Activated effector memory CD4-positive, alpha-beta T cell treated with Interleukin-2 at 50 U/mL for 16 hours (primary cell): ENCODE measurements around the gene AGBL4.

Experiments
- DNase-seq: peaks from one replicate; pipeline ENCODE4 v3.0.0-alpha.2; 2020

AGBL4 gene

GRCh38 chr1:48695161-48695560 is 1328.6 kb downstream of the AGBL4 start:
- no peak for DNase-seq

DNA sequence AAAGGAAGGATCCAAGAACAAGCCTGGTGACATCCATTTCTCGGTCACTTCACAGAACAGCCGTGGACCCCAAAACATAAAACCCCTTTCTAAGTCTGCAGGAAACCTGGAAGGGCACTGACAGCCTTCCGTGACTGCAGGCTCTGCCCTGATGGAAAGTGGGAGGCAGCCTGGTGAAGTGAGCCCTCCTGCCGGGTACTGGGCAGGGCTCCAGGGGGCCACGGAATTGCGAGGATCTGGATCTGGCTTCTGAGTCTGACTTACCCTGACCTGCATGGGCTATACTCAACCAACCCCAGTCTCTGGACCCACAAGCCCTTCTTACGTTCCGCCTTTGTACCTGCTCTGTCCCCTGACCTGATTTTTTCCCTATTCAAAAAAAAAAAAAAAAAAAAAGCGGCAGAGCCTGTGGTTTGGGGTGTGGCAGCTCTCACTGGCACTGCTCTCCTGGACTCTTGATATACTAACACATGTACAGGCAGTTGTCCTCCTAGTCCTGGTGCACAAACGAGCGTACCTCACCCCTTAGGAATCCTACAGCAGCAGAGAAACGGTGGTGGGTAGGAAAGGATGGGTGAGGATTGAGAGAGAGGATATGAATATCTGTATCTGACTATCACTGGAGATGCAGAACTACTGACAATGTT is 1330.0 kb downstream of the AGBL4 start:
- DNase-seq, result no peak

DNA sequence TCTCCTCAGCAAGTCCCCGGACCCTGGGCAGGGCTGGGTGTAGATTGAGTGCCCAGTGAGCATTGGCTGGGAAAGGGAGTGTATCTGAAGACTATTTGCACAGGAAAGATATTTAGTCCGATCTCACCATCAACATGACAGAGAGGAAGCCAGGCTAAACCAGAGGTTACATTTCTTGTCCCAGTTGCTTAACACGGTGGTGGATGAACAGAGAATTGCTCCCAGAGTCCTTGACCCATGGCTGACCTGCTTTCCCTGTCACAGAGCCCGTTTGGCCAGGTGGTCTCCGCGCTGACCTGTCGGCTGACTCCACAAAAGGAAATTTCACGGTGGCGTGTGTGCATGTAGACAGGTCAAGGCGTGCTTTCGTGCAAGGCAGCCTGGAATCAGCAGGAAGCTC is 1330.6 kb downstream of the AGBL4 start:
- no peak for DNase-seq

GRCh38 chr1:48692235-48692634 is 1331.5 kb downstream of the AGBL4 start:
- no peak for DNase-seq

- DNase-seq, result no peak
These were observed 1332.2 kb downstream of the AGBL4 start for GRCh38 chr1:48691429-48692001.

DNA sequence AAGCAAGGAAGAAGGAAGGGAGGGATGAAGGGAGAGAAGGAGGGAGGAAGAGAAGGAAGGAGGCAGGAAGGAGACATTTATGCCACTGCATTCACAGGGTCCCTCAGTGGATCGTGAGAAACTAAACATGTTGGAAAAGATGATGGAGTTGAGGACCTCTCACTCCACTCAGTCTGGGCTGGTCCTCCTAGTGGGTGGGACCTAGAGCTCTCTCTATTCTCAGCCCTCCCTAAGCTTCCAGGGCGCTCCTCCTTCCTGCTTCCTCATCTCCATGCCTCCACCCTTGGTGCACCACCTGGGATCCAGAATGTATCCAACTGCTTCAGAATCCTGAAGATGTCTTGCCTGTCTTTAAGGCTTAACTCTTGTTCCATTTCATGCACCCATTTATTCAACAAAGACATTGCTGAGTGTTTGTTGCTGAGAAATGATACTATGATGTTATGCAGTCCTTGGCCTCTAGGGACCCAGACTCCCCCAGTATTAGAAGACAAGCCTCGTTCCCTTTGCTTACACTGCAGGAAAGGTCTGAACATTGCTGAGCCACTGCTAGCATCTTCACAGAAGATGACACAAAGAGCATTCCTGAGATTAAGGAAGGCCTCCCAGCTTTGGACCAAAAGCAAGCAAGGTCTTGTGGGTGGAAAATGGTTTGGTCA is 1335.5 kb downstream of the AGBL4 start:
- DNase-seq, result no peak

GRCh38 chr1:48687282-48688045 is 1336.3 kb downstream of the AGBL4 start:
- no peak for DNase-seq

DNA sequence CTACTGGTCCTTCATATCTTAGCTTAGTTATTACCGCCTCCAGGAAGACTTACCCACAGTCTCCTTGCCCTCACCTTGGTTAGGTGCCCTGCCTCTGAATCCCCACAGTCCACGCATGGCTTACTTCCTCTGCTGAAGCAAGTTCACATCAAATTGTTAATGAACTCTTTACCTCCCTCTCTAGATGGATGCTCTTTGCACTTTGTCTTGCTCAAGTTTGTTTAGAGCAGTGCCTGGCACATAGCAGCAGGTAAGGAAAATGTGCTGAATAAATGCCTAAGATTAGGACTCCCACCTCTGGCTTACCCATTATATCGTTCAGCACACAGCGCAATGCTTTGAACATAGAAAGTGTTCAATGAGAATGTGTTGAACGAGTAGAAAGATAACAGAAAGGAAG is 1337.6 kb downstream of the AGBL4 start:
- DNase-seq, result no peak

DNA sequence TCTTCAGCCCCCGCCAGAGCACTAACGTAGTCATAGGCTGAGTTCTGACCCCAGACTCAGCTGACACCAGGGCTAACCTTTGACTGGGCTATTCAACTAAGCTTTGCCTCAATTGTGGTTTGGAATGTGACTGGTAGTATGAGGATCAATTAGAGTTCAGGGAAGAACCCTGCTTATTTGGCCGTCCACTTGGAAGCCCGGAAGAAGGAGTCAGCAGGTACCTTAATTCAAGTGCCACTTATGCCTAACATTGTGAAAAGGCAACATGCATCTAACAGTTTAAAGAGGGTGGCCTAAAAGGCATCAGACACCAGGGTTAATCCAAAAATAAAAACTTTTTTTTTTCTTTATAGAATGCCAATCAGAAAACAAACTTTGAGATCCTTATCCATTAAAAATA is 1339.4 kb downstream of the AGBL4 start:
- DNase-seq, result no peak

DNA sequence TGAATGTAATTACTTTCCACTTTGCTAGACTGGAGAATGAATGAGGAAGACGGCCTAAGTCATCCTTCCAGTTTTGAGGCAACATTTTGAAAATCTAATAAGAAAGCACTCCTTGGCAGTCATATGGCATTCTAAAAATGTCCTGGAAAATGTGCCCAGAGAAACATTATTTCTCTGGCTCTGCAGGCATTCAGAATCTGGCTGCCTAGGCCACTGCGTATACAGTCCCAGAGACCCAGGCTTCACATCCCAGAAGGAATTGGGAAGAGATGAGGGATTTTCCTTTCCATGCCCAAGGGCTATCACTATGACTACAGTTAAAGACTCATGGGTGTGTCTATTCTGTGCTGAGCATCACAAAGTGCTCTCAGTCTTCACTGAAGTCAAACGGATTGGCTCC is 1339.9 kb downstream of the AGBL4 start:
- no peak for DNase-seq

- no peak for DNase-seq
These were observed 1342.1 kb downstream of the AGBL4 start for GRCh38 chr1:48681476-48682305.

DNA sequence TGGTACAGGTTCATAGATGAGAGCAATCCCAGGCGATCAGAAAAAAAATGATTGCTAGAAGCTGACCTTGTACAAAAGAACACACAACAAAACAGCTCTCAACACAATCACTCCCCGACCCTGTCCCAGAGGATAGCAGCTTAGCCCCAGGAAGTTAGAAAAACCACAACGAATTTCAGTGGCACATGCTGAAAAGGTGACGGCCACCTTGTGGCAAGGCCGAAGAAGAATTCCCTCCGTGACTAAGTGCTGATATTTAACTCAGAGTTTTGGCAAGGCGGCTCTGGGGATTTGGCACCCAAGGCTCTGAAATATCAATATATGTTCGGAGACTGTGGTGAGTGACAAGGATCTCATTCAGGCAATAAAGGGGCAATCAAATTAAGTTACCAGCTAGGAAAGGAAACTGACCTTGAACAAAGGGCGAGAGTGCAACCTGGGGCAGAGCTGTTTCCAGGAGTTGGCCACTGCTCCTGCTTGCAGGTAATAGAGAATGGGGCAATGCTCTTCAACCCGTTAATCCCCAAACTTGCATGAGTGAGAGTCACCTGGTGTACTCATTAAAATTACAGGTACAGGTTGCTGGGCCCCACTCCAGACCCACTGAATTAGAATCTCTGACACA is 1343.2 kb downstream of the AGBL4 start:
- DNase-seq, result no peak

GRCh38 chr1:48679859-48680258 is 1343.9 kb downstream of the AGBL4 start:
- DNase-seq, result no peak

DNA sequence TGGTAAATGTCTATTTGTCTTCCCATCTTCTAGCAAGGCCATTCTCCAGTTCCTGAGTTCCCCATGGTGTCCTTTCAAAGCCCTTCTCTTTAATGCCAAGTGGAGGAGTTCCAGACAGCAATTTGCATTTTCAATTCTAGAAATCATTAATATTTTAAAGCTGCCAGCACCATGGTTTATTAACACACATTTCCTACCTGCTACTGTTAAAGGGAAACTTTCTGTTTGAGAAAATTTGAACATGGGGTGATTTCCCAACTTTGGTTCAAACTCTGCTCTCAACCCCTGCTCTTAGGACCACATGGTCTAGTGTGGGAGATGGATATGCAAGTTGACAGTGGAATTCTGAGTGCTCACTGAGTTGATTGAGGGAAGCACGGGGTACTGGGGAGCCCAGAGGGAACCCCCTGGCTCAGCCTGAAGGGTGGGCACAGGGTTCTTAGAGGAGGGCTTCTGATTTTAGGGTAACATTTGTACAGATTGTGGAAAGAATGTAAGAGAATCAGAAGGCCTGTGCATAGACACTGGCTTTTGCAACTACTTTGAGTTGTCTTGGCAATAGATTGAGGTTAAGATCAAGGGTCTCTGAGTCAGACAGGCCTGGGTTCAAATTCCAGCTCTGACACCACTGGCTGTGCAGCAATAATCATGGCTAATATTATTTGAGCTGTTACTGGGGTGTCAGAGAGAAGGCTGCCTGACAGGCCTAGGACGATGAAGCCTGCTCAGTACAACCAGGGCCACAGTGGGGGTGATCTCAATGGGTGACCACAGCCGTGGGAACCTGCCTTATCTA is 1344.8 kb downstream of the AGBL4 start:
- no peak for DNase-seq

DNA sequence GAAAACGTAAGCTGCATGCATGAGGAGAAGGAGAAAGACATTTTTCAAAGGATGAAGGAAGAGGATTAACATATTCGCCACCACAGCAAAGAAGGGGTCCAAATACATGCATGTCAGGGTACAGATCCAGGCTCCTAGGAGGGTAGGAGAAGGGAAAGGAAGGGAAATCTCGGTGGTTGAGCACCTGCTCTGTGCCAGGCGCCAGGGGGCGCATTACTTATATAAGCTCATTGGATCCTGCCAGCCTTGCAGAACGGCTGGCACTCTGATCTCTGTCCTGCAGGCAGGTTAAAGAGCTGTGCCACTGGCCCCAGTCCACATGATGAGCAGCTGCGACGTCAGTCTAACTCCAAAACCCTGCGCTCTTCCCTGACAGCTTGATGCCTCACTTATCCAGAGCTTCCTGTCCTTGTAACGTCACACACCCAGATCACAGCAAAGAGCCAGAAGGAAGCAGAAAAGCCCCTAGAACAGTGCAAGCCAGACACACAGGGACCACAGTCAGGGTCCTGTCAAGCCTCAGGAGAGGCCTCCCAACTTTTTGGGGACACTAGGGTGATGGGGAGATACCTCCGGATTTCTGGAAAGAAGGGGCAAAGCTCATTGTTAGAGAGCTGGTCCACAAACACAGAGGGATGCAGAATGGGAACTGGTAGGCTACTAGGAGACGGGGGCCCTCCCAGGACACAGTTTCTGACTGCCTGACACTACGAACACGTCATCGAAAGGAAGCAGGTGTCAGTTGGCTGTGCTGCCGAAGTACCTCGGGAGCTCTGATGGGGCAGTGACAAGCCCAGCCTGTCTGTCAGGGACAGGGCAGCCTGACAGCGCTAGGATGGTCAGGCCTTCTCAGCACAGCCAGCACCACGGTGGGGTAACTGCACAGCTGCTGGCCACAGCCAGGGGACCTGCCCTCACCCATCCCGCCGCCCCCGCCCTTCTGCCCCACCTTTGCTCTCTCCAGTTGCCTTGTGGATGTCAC is 1346.2 kb downstream of the AGBL4 start:
- DNase-seq, result no peak

- no peak for DNase-seq
These were observed 1346.9 kb downstream of the AGBL4 start for GRCh38 chr1:48676822-48677221.

DNA sequence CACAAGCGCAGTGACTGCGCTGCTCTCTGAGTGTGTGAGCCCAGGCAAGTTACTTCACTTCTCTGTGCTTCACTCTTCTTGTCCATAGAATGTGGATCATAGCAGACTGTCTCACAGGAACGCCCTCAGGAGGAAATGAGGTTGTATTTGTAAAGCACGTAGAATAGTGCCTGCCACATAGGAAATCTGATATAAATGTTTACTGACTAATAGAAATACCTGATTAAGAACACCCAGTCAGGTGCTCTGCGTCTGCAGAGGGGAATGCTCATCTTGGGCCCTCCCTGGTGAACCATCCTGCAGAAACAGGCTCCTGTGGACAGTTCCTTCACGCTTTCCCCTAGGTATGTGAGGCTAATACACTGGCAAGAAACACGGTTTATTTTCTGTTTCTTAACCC is 1347.4 kb downstream of the AGBL4 start:
- no peak for DNase-seq

- no peak for DNase-seq
These were observed 1348.5 kb downstream of the AGBL4 start for GRCh38 chr1:48675251-48675650.

DNA sequence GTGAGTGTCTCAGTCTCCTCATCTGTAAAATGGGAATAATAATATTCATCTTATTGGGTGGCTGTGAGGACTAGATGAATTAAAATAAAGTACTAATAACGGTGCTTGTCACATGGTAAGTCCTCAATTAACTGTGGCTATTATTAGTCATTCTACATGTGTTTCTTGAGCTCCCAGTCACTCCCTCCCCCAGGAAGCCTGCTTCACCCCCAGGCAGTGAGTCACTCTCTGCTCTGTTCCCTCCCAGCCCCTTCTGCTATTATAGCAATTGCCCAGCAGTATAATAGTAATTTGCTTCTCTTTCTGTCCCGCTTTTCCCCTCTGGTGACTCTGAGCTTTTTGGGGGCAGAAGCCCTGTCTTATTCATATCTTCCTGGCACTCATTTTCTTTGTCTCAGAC is 1349.1 kb downstream of the AGBL4 start:
- no peak for DNase-seq
